Measurements from ENCODE around the gene LCTL. TPM values are rescaled to one million over a fixed set of nuclear protein-coding genes. Genes with fewer than 3 reads are reported as not detected.

LCTL gene
- total and polyA plus RNA-seq, 2 of the 8 experiments (the other 6 are each of a cell fraction or from before 2014, with no cell fraction given) = 5.5 to 6.2 TPM

- no peak for TF ChIP-seq POLR2A (IDR thresholded peaks at IDR 0.05; ENCODE audit: control extremely low read depth in 1 of 2, low read depth in 2 of 2, low read length in 2 of 2)
- no peak for TF ChIP-seq JUN (IDR thresholded peaks at IDR 0.05; ENCODE audit: low read depth, low read length)
- TF ChIP-seq CEBPB (IDR thresholded peaks at IDR 0.05; ENCODE audit: low read depth, low read length) = no peak
- TF ChIP-seq BCL11A (IDR thresholded peaks at IDR 0.05; ENCODE audit: low read depth in 2 of 2, low read length in 2 of 2) = no peak
- no peak for TF ChIP-seq RFX5 (IDR thresholded peaks at IDR 0.05; ENCODE audit: borderline replicate concordance, low read depth, low read length)
- no peak for TF ChIP-seq SIRT6 (IDR thresholded peaks at IDR 0.05; ENCODE audit: low read length)
- no peak for TF ChIP-seq BACH1 (IDR thresholded peaks at IDR 0.05; ENCODE audit: low read length)
- no peak for TF ChIP-seq MAX (IDR thresholded peaks at IDR 0.05)
- no peak for TF ChIP-seq RXRA (IDR thresholded peaks at IDR 0.05; ENCODE audit: insufficient read depth, low read depth, low read length)
- no peak for TF ChIP-seq KDM1A (IDR thresholded peaks at IDR 0.05; ENCODE audit: borderline replicate concordance, low read length)
These were observed 5.2 kb upstream of the LCTL start (continued) for GRCh38 chr15:66570842-66571478.

Measured in H1 (cell line).